Smooth muscle cell (in vitro differentiated cells): ENCODE data around the gene C1QTNF8. TPM values are rescaled to one million over a fixed set of nuclear protein-coding genes. Genes with fewer than 3 reads are reported as not detected.

ENCODE experiments used
- DNase-seq: peaks from one replicate; lab custom pipeline; 2025; ENCODE audit not compliant: unreplicated experiment; lab: John Stamatoyannopoulos, UW
- H2AFZ ChIP-seq: fragments of 200-600 bp; sonication (generic); 2 replicates; pipeline ENCODE4 v1.6.0; 2016; ENCODE audit warnings: antibody characterized with exemption, low read depth, mild to moderate bottlenecking
- H3F3A ChIP-seq: fragments of 200-600 bp; sonication (generic); 2 replicates; pipeline ENCODE4 v1.6.0; 2017; ENCODE audit warnings: antibody characterized with exemption, low read depth
- H3K27ac ChIP-seq: fragments of 200-600 bp; sonication (generic); 2 replicates; pipeline ENCODE4 v1.5.1; 2016; ENCODE audit warnings: low read depth, mild to moderate bottlenecking
- H3K27me3 ChIP-seq: fragments of 200-600 bp; sonication (generic); 2 replicates; pipeline ENCODE4 v1.6.1; 2016; ENCODE audit warnings: low read depth, mild to moderate bottlenecking
- H3K36me3 ChIP-seq: fragments of 200-600 bp; sonication (generic); 2 replicates; pipeline ENCODE4 v1.5.1; 2016; ENCODE audit warnings: low read depth
- H3K4me1 ChIP-seq: fragments of 200-600 bp; sonication (generic); 2 replicates; pipeline ENCODE4 v1.5.1; 2016; ENCODE audit warnings: low read depth
- H3K4me2 ChIP-seq: fragments of 200-600 bp; sonication (generic); 2 replicates; pipeline ENCODE4 v1.6.0; 2016; ENCODE audit warnings: mild to moderate bottlenecking
- H3K4me3 ChIP-seq: fragments of 200-600 bp; sonication (generic); 2 replicates; pipeline ENCODE4 v1.5.1; 2016; ENCODE audit warnings: mild to moderate bottlenecking
- H3K79me2 ChIP-seq: fragments of 200-600 bp; sonication (generic); 2 replicates; pipeline ENCODE4 v1.6.0; 2016; ENCODE audit warnings: low read depth, mild to moderate bottlenecking
- H3K9ac ChIP-seq: fragments of 200-600 bp; sonication (generic); 2 replicates; pipeline ENCODE4 v1.6.0; 2016; ENCODE audit warnings: low read depth
- H3K9me3 ChIP-seq: fragments of 200-600 bp; sonication (generic); replicated peaks from 2 replicates; pipeline ENCODE4 v1.5.1; 2016; ENCODE audit warnings: low read depth
- H4K20me1 ChIP-seq: fragments of 200-600 bp; sonication (generic); 2 replicates; pipeline ENCODE4 v1.6.0; 2016; ENCODE audit warnings: low read depth
- CTCF ChIP-seq: fragments of 200-600 bp; sonication (generic); IDR thresholded peaks from 2 replicates; pipeline ENCODE4 v1.5.1; 2017; ENCODE audit warnings: borderline replicate concordance, mild to moderate bottlenecking, antibody characterized with exemption; ENCODE audit not compliant: insufficient read depth, poor library complexity, severe bottlenecking
- WGBS: methylation state at CpG from one replicate; pipeline ENCODE4 v1.1.7; 2016; ENCODE audit warnings: low lambda C conversion rate; 5-methylcytosine and 5-hydroxymethylcytosine counted together
- polyA plus RNA-seq: library from polyadenylated mRNA; unstranded; fragments of >200 nt; fragmentation: Nextera tagmentation; extraction: Ambion mirVana; gene quantifications from 2 replicates; pipeline ENCODE4 v1.2.1, GENCODE V29; 2016
- total RNA-seq: library from RNA; depleted of rRNA; stranded (reverse); fragments of >200 nt; gene quantifications from 2 replicates; pipeline ENCODE4 v1.2.3, GENCODE V29; 2014

Gene C1QTNF8
- total and polyA plus RNA-seq, 2 experiments from 2014 or later, result not detected

DNA sequence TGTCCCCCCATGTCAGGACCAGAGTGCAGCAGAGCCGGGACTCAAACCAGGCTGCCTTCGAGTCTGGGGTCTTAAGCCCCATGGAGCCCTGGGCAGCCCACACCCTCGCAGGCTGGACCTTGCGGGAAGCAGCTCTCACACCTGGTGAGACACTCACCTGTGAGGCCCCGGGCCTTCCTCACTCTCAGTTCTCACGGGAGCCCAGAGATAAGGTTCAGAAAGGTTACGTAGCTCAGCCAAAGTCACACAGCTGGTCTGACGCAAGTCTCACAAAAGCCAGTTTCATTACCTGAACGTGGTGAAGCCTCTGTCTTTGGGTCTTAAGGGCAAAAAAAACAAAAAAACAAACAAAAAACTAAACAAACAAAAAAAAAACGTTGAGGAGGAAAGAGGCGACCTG lies 56.3 kb downstream of the C1QTNF8 start:
- Histone ChIP-seq H3K4me2 (no peak overlapping the region), H3K4me1 (peaks cover 16% of the 10 kb centered on the region)
- WGBS, result 84% methylated on average over 11 of the region's 11 CpGs

GRCh38 chr16:1038932-1039331 lies 57.1 kb downstream of the C1QTNF8 start:
- Histone ChIP-seq H3K79me2 (no peaks in the 10 kb centered on the region), H3K4me1 (peaks cover 16% of the 10 kb centered on the region), H3K9ac (no peak overlapping the region), H3K36me3 (no peaks in the 10 kb centered on the region), H3F3A (no peaks in the 10 kb centered on the region), H3K4me2 (no peak overlapping the region), H2AFZ (no peak overlapping the region), H3K27ac (no peak overlapping the region), H3K4me3 (no peak overlapping the region), H4K20me1 (no peaks in the 10 kb centered on the region), H3K27me3 (no peaks in the 10 kb centered on the region), H3K9me3 (no peaks in the 10 kb centered on the region)
- WGBS, result 95% methylated on average over 12 of the region's 12 CpGs
- DNase-seq, result no peak
- no peak for TF ChIP-seq CTCF

More for the DNA sequence above, 56.3 kb downstream of the C1QTNF8 start:
- H3K36me3 ChIP-seq, result no peaks in the 10 kb centered on the region
- H3K79me2 ChIP-seq, result no peaks in the 10 kb centered on the region
- no peak for DNase-seq
- H3K27me3 ChIP-seq, result no peaks in the 10 kb centered on the region
- no peak overlapping the region for H3K27ac ChIP-seq
- no peak overlapping the region for H3K4me3 ChIP-seq
- H3F3A ChIP-seq, result no peaks in the 10 kb centered on the region
- no peaks in the 10 kb centered on the region for H4K20me1 ChIP-seq
- no peaks in the 10 kb centered on the region for H3K9me3 ChIP-seq
- TF ChIP-seq CTCF, result no peak
- no peak overlapping the region for H2AFZ ChIP-seq
- no peak overlapping the region for H3K9ac ChIP-seq

Other genes with a start within 250 kb of the C1QTNF8 start
- gene LMF1, start 125.3 kb downstream of the C1QTNF8 start, total RNA-seq, result 17.1 and 25.3 TPM in 2 replicates
- gene LMF1, start 125.3 kb downstream of the C1QTNF8 start, polyA plus RNA-seq, result 29.8 and 33.2 TPM in 2 replicates
- gene SOX8, start 114.5 kb downstream of the C1QTNF8 start, total RNA-seq, result 1.8 and 4.2 TPM in 2 replicates
- 2.9 and 3.5 TPM in 2 replicates for gene SOX8, start 114.5 kb downstream of the C1QTNF8 start, polyA plus RNA-seq
- not detected in 2 replicates for gene SSTR5, start 23.5 kb downstream of the C1QTNF8 start, total RNA-seq
- not detected in 2 replicates for gene SSTR5, start 23.5 kb downstream of the C1QTNF8 start, polyA plus RNA-seq
- gene CACNA1H, start 56.9 kb upstream of the C1QTNF8 start, total RNA-seq, result 1.7 TPM in 2 replicates
- gene CACNA1H, start 56.9 kb upstream of the C1QTNF8 start, polyA plus RNA-seq, result 1.4 and 2.6 TPM in 2 replicates
- not detected in 2 replicates for gene TPSG1, start 129.0 kb upstream of the C1QTNF8 start, total RNA-seq
- not detected in 2 replicates for gene TPSG1, start 129.0 kb upstream of the C1QTNF8 start, polyA plus RNA-seq
- gene TPSB2, start 133.9 kb upstream of the C1QTNF8 start, total RNA-seq, result not detected in 2 replicates
- gene TPSB2, start 133.9 kb upstream of the C1QTNF8 start, polyA plus RNA-seq, result not detected in 2 replicates
- gene TPSAB1, start 144.5 kb upstream of the C1QTNF8 start, total RNA-seq, result not detected in 2 replicates
- not detected in 2 replicates for gene TPSAB1, start 144.5 kb upstream of the C1QTNF8 start, polyA plus RNA-seq
- gene TPSD1, start 159.8 kb upstream of the C1QTNF8 start, total RNA-seq, result not detected in 2 replicates
- not detected in 2 replicates for gene TPSD1, start 159.8 kb upstream of the C1QTNF8 start, polyA plus RNA-seq
- 51.5 and 95.9 TPM in 2 replicates for gene UBE2I, start 213.4 kb upstream of the C1QTNF8 start, total RNA-seq
- 169 and 180 TPM in 2 replicates for gene UBE2I, start 213.4 kb upstream of the C1QTNF8 start, polyA plus RNA-seq
- 0.31 TPM in 1 of 2 replicates, not detected in the other for gene BAIAP3, start 237.4 kb upstream of the C1QTNF8 start, total RNA-seq
- gene BAIAP3, start 237.4 kb upstream of the C1QTNF8 start, polyA plus RNA-seq, result 0.34 and 0.51 TPM in 2 replicates